MM.1S (cell line): ENCODE results near the gene PMPCA.

Source experiments
- EZH2phosphoT487 ChIP-seq: fragments of 300-600 bp; sonication (generic); IDR thresholded peaks from 2 replicates; pipeline ENCODE4 v1.6.1; 2018; ENCODE audit warnings: antibody characterized with exemption, low read length
- TF ChIP-seq, protein P1 (sequence below): fragments of 300-600 bp; sonication (generic); IDR thresholded peaks from 2 replicates; pipeline ENCODE4 v1.5.1; 2016; ENCODE audit warnings: antibody characterized with exemption, low read length, mixed read lengths

DNA sequence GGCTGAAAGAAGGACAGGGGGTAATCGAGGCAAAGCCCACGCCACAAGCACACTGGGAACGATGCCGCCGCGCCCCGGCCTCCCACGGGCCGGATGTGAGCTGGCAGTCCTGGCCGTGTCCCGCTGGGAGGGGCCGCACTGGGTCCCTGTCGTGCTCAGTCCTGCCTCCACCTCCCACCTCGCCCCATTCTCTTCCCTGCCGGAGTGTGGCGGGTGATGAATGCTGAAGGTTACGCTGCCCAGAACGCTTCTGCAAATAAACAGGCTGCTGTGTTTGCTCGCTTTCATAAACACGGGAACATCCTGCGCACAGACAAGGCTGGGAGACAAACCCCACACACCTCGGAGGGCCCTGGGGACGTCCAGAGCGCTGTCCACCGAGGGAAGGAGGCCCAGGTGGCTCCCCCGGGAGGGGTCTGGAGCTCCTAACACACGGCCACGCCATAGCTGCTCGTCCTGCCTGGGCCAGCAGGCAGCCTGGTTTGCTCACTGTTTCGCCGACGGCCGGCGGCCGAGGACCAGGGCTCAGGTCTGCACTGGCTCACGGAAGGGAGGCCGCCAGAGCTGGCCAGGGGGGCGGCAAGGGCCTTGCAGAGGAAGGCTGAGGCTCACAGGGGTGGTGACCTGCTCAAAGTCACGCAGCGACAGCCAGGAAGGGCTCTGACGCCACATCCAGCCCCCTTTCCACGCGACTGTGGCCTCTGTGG, 49.3 kb upstream of the PMPCA start:
- TF ChIP-seq, protein P1, sequence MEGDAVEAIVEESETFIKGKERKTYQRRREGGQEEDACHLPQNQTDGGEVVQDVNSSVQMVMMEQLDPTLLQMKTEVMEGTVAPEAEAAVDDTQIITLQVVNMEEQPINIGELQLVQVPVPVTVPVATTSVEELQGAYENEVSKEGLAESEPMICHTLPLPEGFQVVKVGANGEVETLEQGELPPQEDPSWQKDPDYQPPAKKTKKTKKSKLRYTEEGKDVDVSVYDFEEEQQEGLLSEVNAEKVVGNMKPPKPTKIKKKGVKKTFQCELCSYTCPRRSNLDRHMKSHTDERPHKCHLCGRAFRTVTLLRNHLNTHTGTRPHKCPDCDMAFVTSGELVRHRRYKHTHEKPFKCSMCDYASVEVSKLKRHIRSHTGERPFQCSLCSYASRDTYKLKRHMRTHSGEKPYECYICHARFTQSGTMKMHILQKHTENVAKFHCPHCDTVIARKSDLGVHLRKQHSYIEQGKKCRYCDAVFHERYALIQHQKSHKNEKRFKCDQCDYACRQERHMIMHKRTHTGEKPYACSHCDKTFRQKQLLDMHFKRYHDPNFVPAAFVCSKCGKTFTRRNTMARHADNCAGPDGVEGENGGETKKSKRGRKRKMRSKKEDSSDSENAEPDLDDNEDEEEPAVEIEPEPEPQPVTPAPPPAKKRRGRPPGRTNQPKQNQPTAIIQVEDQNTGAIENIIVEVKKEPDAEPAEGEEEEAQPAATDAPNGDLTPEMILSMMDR: no peak
- no peak for TF ChIP-seq EZH2phosphoT487
